GM12875 (cell line): Measurements from ENCODE around the gene TMEM215.

Experiments used
- H3K4me3 ChIP-seq: one replicate; pipeline ENCODE4 v1.5.1; 2011; ENCODE audit warnings: low read depth, low read length, control low read depth
- TF ChIP-seq, protein P1 (sequence below): IDR thresholded peaks from 2 replicates; pipeline ENCODE4 v1.5.1; 2011; ENCODE audit warnings: low read depth, mild to moderate bottlenecking, control low read depth, inconsistent platforms, low read length, moderate library complexity, borderline replicate concordance; ENCODE audit not compliant: insufficient read depth

The TMEM215 gene

DNA sequence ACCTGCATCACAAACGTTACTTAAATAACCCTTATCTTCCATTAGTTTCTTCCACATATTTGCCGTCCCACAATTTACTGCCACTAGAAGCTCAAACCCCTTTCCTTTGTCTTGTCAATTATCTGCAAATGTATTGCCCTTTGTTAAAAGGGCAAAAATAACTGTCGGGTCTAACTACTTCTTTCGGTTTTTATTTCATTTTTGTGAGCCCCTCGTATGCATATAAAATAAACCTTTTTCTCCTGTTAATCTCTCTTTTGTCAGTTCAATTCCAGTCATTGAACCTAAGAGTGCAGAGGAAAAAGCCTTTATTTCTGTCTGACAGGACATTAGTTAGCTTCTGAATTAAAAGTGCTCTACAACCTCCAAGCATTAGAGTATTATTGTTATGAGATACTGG lies 45.5 kb downstream of the TMEM215 start:
- no peak overlapping the region for H3K4me3 ChIP-seq
- TF ChIP-seq, protein P1, sequence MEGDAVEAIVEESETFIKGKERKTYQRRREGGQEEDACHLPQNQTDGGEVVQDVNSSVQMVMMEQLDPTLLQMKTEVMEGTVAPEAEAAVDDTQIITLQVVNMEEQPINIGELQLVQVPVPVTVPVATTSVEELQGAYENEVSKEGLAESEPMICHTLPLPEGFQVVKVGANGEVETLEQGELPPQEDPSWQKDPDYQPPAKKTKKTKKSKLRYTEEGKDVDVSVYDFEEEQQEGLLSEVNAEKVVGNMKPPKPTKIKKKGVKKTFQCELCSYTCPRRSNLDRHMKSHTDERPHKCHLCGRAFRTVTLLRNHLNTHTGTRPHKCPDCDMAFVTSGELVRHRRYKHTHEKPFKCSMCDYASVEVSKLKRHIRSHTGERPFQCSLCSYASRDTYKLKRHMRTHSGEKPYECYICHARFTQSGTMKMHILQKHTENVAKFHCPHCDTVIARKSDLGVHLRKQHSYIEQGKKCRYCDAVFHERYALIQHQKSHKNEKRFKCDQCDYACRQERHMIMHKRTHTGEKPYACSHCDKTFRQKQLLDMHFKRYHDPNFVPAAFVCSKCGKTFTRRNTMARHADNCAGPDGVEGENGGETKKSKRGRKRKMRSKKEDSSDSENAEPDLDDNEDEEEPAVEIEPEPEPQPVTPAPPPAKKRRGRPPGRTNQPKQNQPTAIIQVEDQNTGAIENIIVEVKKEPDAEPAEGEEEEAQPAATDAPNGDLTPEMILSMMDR, result no peak

DNA sequence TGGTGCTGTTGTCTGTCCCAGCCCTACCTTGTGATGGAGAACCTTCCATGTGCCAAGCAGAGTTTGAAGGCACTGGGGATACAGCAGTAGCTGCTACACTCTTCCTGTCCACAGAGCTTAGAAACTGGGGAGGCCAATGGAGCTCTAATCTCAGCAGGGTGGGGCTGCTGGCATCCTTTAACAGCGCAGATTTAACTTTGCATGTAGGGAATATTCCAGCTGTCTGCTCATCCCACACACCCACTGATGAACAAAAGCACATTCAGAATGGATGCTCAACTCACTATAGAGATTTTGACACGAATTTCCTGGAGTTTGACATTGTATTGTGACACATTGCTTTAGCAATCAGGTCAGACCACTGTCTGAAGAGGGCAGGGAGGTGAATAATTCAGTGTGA lies 49.0 kb downstream of the TMEM215 start:
- no peak overlapping the region for H3K4me3 ChIP-seq
- TF ChIP-seq, protein P1, result no peak
